Measurements from ENCODE around the gene NLRC5. TPM values are rescaled to one million over a fixed set of nuclear protein-coding genes. Genes with fewer than 3 reads are reported as not detected.

Gene NLRC5
- total and polyA plus RNA-seq, 9 of the 15 experiments (the other 6 are each of a cell fraction or from before 2014, with no cell fraction given): 0.59 to 0.71 TPM; not detected in 7

DNA sequence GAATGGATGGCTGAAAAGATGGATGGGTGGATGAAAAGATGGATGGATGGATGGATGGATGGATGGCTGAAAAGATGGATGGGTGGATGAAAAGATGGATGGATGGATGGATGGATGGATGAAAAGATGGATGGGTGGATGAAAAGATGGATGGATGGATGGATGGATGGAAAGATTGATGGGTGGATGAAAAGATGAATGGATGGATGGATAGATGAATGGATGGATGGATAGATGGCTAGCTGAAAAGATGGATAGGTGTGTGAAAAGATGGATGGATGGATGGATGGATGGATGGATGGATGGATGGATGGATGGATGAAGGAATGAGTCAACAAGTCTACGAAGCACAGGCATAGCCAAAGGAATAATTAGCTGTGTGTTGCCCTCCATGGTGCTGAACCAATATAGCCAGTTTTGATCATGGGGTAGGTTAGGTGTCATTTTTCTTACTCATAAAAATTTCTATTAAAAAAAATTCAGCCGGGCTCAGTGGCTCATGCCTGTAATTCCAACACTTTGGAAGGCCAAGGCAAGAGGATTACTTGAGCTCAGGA lies 41.1 kb downstream of the NLRC5 start:
- Histone ChIP-seq H3K9me3 (replicated peaks; ENCODE audit: control insufficient read depth, insufficient read depth, low read depth, low read length) (no peaks in the 10 kb centered on the region), H2AFZ (ENCODE audit: low read depth, low read length) (no peak overlapping the region), H3K36me3 (ENCODE audit: control insufficient read depth, insufficient read depth, low read length) (no peaks in the 10 kb centered on the region), H3K9ac (ENCODE audit: insufficient read depth in 1 of 2, low read depth in 2 of 2, low read length in 2 of 2) (no peak overlapping the region), H3K4me3 (no peak overlapping the region), H3K27ac (ENCODE audit: extremely low read depth, low read depth, low read length) (no peak overlapping the region), H3K4me1 (replicated peaks in 1 of 2; ENCODE audit: control insufficient read depth in 2 of 2, insufficient read depth in 2 of 2, low read length in 2 of 2) (no peaks in the 10 kb centered on the region), H3K4me2 (ENCODE audit: insufficient read depth, low read length) (no peak overlapping the region), H3K79me2 (ENCODE audit: control insufficient read depth, insufficient read depth, low read length) (no peaks in the 10 kb centered on the region), H3K9me1 (ENCODE audit: control insufficient read depth, insufficient read depth, low read length) (no peaks in the 10 kb centered on the region), H3K27me3 (ENCODE audit: control insufficient read depth in 2 of 2, insufficient read depth in 2 of 2, low read length in 2 of 2) (peaks cover 9 to 43% of the 10 kb centered on the region in 2 experiments; a peak in 4 of 5 replicates), H4K20me1 (replicated peaks; ENCODE audit: control insufficient read depth, insufficient read depth, low read length) (peaks cover 5% of the 10 kb centered on the region)
- no TSS peak for BruUV-seq (replicated peaks)
- ChIA-PET CTCF (ENCODE audit: low intra/inter-chr PET ratio) (no interaction called here), POLR2A (interaction anchor here (1.5 kb wide), 1 partner anchor 9 kb away, joined by 5 read pairs; no protein-coding TSS in a partner anchor)
- TF ChIP-seq, protein P1, sequence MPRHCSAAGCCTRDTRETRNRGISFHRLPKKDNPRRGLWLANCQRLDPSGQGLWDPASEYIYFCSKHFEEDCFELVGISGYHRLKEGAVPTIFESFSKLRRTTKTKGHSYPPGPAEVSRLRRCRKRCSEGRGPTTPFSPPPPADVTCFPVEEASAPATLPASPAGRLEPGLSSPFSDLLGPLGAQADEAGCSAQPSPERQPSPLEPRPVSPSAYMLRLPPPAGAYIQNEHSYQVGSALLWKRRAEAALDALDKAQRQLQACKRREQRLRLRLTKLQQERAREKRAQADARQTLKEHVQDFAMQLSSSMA (CRISPR knock-in tag; IDR thresholded peaks at IDR 0.05): no peak
- TF ChIP-seq, protein P2, sequence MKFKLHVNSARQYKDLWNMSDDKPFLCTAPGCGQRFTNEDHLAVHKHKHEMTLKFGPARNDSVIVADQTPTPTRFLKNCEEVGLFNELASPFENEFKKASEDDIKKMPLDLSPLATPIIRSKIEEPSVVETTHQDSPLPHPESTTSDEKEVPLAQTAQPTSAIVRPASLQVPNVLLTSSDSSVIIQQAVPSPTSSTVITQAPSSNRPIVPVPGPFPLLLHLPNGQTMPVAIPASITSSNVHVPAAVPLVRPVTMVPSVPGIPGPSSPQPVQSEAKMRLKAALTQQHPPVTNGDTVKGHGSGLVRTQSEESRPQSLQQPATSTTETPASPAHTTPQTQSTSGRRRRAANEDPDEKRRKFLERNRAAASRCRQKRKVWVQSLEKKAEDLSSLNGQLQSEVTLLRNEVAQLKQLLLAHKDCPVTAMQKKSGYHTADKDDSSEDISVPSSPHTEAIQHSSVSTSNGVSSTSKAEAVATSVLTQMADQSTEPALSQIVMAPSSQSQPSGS (CRISPR knock-in tag; IDR thresholded peaks at IDR 0.05): no peak
- TF ChIP-seq, protein P3, sequence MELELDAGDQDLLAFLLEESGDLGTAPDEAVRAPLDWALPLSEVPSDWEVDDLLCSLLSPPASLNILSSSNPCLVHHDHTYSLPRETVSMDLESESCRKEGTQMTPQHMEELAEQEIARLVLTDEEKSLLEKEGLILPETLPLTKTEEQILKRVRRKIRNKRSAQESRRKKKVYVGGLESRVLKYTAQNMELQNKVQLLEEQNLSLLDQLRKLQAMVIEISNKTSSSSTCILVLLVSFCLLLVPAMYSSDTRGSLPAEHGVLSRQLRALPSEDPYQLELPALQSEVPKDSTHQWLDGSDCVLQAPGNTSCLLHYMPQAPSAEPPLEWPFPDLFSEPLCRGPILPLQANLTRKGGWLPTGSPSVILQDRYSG (tag; conservative IDR thresholded peaks at IDR 0.05; ENCODE audit: low read depth): no peak
- TF ChIP-seq EHMT2 (IDR thresholded peaks at IDR 0.05) (peak; percentile 55; the same call in 1 of the 2 replicates), ZNF436 (CRISPR knock-in tag; IDR thresholded peaks at IDR 0.05) (no peak)
- TF ChIP-seq, protein P4, sequence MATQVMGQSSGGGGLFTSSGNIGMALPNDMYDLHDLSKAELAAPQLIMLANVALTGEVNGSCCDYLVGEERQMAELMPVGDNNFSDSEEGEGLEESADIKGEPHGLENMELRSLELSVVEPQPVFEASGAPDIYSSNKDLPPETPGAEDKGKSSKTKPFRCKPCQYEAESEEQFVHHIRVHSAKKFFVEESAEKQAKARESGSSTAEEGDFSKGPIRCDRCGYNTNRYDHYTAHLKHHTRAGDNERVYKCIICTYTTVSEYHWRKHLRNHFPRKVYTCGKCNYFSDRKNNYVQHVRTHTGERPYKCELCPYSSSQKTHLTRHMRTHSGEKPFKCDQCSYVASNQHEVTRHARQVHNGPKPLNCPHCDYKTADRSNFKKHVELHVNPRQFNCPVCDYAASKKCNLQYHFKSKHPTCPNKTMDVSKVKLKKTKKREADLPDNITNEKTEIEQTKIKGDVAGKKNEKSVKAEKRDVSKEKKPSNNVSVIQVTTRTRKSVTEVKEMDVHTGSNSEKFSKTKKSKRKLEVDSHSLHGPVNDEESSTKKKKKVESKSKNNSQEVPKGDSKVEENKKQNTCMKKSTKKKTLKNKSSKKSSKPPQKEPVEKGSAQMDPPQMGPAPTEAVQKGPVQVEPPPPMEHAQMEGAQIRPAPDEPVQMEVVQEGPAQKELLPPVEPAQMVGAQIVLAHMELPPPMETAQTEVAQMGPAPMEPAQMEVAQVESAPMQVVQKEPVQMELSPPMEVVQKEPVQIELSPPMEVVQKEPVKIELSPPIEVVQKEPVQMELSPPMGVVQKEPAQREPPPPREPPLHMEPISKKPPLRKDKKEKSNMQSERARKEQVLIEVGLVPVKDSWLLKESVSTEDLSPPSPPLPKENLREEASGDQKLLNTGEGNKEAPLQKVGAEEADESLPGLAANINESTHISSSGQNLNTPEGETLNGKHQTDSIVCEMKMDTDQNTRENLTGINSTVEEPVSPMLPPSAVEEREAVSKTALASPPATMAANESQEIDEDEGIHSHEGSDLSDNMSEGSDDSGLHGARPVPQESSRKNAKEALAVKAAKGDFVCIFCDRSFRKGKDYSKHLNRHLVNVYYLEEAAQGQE (IDR thresholded peaks at IDR 0.05; ENCODE audit: borderline replicate concordance): peak; percentile 38; the same call in 1 of the 2 replicates
- TF ChIP-seq, protein P4 (CRISPR knock-in tag; IDR thresholded peaks at IDR 0.05; ENCODE audit: low read depth): no peak
- WGBS (ENCODE audit: insufficient coverage, low coverage, missing lambda C conversion rate): 3% methylated on average over 2 of the region's 2 CpGs
- in situ Hi-C loops (cut with MboI) (no loop called here), intact Hi-C loops (cut with micrococcal nuclease) (no loop called here)
- FAIRE-seq (no peak), DNase-seq (ENCODE audit: extremely low read depth in 1 of 4, low spot score in 3 of 4) (no peak), ATAC-seq (no peak)
